HG02610 (cell line): Measurements from ENCODE around the gene ZNF804A.
A peak's percentile ranks its signal among the peaks of the same experiment; 100 is the strongest.

Experiments
- ATAC-seq: cut with Tn5 transposase; IDR thresholded peaks from one replicate; pipeline ENCODE4 v1.9.1; 2021; ENCODE audit warnings: mild to moderate bottlenecking, moderate library complexity; ENCODE audit not compliant: unreplicated experiment

ZNF804A gene

DNA sequence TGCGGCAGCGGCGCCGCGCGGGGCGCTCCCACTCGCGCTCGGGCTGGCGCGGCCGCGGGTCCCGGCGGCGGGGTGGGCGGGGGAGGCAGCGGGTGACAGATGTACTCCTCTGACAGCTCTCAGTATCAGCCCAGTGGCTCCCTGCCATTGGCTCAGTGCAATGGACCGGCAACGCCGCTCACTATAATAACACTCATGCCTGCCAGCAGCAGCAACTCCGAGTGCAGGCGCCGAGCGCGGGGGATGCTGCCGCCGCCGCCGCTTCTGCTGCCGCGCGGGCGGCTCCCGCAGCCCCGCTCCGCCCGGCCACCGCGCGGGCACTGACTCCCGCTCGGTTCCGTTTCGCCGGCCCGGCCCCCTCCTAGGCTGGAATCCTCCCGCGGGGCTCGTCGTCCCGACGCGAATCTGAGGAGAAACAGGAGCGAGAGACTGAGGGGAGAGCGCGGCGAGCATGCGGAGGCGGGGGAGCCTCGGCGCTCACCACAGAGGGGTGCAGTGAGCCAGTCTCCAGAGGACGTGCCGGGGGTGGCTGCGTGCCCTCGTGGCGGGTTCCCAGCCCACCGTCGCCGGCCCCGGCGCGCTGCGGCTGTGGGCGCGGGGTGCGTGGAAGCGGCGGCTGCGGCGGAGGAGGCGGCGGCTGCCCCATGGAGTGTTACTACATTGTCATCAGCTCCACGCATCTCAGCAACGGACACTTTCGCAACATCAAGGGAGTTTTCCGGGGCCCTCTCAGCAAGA, at the start of gene ZNF804A:
TSS of gene ZNF804A (plus strand) at position 214 of the 738 bp plus-strand sequence. CDS start at position 645, 431 bp downstream.
- peak; percentile 79 for ATAC-seq

DNA sequence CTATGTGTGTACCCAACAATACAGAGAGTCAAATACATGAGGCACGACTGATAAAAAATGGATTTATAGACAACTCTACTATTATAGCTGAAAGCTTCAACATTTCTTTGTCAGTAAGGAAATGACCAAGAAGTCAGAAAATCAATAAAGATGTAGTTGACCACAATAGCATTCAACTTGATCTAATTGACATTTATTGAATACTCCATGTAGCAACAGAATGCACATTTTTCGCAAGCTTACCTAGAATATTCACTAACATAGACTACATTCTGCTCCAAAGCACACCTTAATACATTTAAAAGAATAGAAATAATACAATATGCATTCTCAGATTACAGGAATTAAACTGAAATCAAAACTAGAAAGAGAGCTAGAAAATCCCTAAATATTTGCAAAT, 49.2 kb upstream of the ZNF804A start:
- ATAC-seq = no peak

GRCh38 chr2:184551626-184552025, 46.7 kb upstream of the ZNF804A start:
- no peak for ATAC-seq

DNA sequence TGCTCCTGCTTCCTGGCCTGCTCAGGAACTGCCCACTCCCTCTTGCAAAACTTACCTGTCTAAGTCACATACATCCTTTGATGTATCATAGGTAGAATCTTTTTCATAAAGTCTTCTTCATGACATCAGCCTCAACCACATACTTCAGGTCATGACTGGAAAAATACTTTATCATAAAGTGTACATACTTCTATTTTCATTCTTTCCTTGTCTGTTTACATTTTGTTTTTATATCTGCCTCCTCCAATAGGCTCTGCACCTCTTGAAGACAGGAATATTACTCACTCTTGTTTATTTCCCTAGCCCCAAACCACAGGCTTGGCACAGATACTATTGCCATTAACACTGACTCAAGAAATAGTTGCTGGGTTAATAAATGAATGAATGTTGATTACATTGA, 43.6 kb upstream of the ZNF804A start:
- ATAC-seq = no peak

DNA sequence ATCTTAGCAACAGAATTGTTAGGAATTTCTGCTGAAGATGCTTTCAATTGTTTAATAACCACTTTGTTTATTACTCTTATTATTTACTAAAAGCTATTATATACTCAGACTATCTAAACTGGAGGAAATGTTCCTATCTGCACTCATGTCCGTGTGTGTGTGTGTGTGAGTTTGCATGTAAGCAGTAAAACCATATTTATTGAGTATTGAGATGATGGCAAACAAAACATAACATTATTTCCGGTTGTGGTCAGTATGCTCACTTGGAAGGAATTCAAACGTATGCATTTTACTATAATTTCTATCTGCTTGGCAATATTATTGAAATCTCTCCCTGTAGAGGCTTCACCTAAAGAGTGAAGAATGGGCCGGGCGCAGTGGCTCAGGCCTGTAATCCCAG, 43.0 kb upstream of the ZNF804A start:
- ATAC-seq = no peak

DNA sequence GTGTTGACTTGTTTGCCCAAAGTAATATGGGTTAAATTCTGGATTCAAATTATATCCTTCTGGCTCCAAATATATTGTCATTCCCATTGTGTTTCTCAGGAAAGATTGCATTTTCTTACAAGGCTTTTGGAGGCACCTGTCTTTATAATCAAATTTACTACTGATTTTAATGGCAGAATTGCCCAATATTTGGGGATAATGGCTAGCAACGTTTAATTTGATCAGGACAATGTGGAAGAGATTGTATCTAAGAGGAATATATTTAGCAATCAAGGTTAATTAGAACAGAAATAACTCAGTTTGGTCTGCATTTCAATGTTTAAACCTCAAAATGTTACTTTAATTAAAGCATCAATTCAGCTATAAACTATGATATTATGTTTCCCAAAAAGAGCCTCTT, 41.7 kb upstream of the ZNF804A start:
- ATAC-seq = no peak

DNA sequence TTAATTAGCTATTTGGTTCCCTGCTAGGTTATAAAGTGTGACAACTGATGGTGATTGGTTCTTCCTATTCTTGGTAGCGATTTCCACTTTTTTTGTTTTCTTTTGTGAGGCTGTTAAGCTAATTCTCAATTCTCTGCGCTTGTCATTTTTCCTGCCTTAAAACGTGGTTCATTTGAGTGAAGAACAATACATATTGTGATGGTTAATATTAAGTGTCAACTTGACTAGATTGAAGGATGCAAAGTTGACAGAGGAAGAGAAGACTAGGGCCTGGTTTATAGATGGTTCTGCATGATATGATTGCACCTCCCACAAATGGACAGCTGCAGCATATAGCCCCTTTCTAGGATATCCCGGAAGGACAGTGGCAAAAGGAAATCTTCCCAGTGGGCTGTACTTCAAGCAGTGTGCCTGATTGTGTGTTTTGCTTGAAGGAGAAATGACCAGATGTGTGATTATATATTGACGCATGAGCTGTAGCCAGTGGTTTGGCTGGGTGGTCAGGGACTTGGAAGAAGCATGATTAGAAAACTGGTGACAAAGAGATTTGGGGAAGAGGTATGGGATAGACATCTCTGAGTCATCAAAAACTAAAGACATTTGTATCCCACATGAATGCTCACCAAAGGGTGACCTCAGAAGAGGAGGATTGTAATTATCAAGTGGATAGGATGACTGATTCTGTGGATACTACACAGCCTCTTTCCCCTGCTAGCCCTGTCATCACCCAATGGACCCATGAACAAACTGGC, 39.4 kb upstream of the ZNF804A start:
- no peak for ATAC-seq

- no peak for ATAC-seq
These were observed 37.7 kb upstream of the ZNF804A start for GRCh38 chr2:184560603-184561002.

DNA sequence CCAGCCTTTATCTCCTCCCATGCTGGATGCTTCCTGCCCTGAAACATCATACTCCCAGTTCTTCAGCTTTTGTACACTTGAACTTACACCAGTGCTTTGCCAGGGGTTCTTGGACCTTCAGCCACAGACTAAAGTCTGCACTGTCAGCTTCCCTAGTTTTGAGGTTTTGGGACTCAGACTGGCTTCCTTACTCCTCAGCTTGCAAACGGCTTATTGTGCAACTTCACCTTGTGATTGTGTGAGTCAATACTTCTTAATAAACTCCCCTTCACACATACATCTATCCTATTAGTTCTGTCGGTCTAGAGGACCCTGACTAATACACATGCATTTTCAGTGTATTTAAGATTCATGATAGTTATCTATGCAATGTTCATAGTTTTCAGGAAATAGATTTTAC, 35.8 kb upstream of the ZNF804A start:
- no peak for ATAC-seq

GRCh38 chr2:184564092-184564491, 34.2 kb upstream of the ZNF804A start:
- ATAC-seq = no peak

DNA sequence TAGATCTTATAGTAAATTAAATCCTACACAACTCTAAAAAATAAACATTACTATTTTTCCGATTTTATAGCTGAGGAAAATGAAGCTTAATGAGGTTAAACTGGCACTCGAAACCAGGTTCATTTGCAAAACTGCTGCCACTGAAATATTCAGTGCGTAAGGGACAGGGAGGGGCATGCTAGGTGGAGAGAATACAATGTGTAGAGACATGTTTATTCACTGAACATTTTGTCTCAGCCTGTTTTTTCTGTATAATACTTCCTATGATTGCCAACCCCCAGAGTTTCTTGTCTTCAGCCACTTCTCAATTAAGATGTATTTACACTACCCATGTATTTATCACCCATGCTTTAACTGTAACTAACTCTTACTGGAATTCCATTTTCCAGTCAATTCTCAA, 31.6 kb upstream of the ZNF804A start:
- ATAC-seq = no peak

GRCh38 chr2:184577056-184577455, 21.3 kb upstream of the ZNF804A start:
- no peak for ATAC-seq

GRCh38 chr2:184577743-184578142, 20.6 kb upstream of the ZNF804A start:
- no peak for ATAC-seq

GRCh38 chr2:184579226-184579625, 19.1 kb upstream of the ZNF804A start:
- no peak for ATAC-seq

GRCh38 chr2:184581391-184581790, 16.9 kb upstream of the ZNF804A start:
- no peak for ATAC-seq

GRCh38 chr2:184589261-184589660, 9.1 kb upstream of the ZNF804A start:
- ATAC-seq = no peak

GRCh38 chr2:184596819-184597411, 1.4 kb upstream of the ZNF804A start:
- peak; percentile 51 for ATAC-seq

DNA sequence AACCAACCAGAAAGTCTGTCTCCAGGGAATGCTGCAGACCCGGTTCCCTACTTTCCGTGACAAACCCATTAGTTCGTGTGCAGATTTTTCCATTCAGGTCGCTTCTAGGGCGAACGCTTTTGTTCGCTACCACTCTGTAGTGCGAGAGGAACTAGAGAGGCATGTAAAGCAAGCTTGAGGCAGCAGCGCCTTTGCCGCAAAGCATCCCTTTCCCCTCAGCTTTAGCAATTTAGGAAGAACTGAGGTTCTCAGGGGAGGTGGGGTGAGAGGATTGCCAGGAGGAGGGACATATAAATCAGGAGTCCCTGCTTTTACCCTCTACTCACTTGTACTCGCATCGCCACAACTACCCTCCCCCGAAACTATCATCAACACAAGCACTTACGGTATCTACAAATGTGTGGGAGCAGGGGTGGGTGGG, 748 bp upstream of the ZNF804A start:
- ATAC-seq = no peak

GRCh38 chr2:184598002-184598315, 370 bp upstream of the ZNF804A start:
- no peak for ATAC-seq

DNA sequence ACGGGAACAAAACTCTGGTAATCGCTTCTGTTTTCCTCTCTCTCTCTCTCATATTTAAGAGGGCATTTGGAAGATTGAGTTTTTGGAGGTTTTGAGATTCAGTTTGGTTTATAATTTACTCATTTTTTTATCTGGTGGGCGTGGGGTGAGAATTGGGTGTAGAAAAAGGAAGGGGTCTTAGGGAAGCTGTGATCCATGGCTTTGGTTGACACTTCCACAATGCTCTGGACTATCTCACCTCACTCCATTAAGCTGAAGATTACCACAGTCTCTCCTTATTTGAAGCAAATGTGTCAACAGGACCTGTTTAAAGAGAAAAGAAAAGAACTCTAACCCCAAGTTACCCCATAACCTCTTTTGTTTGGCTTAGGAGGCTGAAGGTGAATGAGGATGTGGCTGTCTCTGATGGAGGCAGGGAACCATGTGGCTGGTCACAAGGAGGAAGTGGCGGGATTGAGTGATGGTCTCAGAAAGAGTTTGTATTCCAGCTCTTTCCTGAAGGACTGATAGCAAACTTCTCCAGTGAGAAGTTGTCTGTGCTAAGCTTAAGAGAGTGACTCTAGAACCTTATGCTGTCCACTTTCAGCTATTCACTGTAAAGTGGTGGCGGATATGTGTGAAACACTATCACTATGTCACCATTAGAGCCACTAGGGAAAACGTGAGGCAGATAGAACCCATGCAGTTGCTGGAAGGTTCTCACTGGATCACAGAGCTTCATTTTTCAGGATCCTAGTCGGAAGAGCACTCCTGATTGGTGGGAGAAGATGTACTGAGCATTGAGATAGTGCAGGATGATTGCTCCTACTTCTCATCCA, 934 bp downstream of the ZNF804A start:
- ATAC-seq = no peak

DNA sequence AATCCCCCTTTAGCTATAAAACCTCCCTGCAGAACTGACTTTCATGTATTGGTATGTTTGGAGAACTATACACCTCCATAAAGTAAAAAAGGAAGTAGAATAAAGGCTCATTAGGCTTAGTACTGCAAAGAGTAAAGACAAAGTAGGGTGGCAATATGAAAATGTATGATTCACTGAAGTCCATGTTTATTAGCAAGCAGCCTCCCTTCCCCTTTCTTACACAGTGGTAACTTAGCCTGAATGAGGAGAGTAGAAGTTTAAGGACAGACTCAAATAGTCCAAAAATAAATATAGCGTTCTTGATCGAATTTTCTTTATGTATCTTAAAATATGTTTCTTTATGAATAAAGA, 1.5 kb downstream of the ZNF804A start:
- ATAC-seq = no peak
